HG02884 (cell line): ENCODE data around the gene SYNCRIP.
A peak's percentile ranks its signal among the peaks of the same experiment; 100 is the strongest.
"Not testable (repeated sequence)": the region's sequence is repeated elsewhere in the genome, so short reads cannot be mapped to it uniquely, and the experiment has no call there.

Experiments used
- ATAC-seq: cut with Tn5 transposase; IDR thresholded peaks from one replicate; pipeline ENCODE4 v1.9.1; 2021; ENCODE audit warnings: mild to moderate bottlenecking, moderate library complexity; ENCODE audit not compliant: unreplicated experiment

The SYNCRIP gene

DNA sequence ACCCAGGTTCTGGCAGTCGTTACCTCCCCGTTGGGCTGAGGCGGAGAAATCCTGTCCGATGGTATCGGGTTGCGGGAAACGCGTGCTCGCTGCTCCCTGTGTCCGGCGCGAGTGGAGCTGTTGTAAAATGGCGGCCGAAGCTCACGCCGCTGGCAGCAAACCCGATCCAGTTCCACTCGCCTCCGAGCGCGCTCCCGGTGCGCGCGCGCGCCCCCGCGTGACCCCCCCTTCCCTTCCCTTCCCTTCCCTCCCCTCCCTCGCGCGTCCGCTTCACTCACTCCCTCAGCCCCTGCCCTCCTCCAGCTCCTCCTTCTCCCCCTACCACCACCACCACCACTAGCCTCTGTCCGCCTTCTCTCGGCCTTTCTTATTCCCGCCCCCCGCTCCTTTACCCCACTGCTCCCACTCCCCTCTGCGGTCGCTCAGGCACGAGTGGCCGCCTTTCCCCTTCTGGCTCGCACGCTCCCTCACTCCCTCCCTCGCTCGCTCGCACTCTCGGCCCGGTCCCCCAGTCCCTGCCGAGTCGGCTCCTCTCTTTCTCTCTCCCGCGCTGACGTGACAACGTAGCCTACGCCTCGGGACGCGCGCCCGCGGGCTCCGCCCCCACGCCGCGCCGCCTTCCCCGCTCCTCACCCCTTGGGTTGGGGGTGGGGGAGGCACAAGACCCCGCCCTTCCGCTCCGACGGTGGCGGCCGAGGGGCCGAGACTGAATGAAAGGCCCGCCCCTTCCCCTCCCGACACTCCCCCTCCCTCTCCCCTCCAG lies at the start of gene SYNCRIP:
TSS of gene SYNCRIP (minus strand) at position 113 of the 763 bp plus-strand sequence. CDS start 1,447 bp downstream, outside the sequence.
- peak; percentile 61 for ATAC-seq

DNA sequence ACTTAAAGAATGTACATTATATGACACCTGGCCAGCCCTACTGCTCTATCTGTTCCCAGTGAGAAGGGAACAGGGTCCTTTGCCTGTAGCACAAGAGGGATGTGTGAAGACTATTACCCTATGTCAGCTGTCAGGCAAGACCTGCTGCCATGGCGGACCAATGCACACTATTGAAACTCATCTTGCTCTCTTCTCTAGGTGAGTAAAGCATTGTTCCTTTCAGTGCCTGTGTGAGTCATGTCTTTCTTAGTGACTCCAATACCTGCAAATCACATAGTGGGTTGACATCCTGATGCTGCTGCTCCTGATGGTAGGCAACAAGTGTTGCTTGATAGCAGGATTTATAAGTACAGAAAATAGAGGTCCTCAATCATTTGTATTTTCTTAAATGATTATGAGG lies 48.8 kb upstream of the SYNCRIP start:
- no peak for ATAC-seq

DNA sequence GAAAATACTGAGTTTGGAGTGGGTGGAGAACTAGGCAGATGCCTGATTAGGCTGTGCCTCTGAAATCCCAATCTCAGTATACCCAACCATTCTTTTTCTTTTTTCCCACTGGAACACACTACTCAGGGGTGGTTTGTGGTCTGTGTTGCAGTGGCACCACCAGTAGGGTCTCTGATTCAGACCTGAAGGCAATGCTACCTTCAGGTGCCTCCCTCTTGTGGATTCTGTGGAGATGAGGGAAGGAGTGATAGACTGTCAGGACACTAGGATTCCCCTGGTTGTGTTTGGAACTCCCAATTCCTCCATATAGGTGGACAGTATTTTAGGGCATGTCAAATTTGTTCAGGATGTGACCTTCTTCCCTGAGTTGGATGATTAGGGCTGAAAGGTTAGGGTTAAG lies 47.4 kb upstream of the SYNCRIP start:
- no peak for ATAC-seq

DNA sequence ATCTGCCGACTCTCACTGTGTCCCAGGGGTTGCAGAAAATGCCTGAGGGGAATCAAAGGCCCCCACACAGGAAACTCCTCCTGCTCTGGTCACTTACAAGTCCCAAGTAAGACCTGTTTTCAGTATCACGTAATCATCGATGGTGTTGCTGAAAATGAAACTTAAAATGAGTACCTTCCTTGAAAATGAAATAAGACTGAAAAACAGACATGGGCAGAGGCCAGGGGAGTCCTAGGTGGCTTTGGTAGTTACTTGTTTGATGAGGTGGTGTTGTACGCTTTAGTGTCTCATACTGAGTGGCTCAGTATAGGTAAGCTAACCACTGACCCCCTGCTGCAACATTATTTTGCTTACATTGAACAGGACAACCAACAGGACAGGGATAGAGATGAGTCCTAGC lies 43.0 kb upstream of the SYNCRIP start:
- peak; percentile 91 for ATAC-seq

DNA sequence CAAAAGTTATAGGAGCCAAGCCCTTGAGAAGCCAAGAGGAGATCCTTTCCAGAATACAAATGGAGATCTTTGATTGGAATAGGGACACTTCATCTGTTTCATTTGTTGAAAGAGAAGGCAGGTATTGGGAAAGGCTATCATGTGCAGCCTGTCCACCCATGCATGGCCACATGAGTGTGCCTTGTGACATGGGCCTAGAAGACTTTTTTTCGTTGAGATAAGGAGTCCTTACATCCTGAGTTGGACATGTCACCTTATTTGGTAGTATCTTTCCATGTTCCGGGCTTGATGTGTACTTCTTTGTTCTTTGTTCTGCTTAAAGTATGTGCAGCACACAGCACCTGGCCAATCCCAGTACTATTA lies 42.1 kb upstream of the SYNCRIP start:
- ATAC-seq: no peak

DNA sequence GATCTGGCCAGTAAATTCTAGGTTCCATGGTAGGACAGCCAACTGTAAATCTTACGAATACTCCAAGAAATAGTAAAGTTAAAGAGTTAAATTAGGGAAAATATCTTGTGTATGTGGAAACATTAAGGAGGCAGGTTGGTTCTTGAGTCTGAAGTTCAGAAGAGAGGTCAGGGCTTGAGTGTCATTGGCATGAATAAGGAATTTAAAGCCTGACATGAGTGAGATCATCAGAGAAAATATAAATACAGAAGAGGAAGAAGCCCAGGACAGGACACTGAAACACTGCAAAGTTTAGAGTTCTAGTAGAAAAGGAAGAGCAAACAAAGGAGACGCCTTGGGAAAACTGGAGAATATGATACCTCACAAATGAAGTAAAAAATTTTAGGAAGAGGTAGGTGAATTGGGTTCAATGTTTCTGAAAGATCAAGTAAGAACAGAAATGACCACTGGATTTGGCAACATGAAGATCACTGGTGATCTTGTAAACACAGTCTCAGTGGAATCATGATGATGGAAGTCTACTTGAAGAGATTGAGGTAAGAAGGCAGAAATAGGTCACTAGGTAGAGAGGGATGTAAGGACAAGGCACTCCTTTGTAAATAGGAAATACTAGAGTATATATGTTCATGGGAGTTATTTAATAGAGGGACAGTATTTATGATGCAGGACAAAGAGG lies 41.6 kb upstream of the SYNCRIP start:
- no peak for ATAC-seq

DNA sequence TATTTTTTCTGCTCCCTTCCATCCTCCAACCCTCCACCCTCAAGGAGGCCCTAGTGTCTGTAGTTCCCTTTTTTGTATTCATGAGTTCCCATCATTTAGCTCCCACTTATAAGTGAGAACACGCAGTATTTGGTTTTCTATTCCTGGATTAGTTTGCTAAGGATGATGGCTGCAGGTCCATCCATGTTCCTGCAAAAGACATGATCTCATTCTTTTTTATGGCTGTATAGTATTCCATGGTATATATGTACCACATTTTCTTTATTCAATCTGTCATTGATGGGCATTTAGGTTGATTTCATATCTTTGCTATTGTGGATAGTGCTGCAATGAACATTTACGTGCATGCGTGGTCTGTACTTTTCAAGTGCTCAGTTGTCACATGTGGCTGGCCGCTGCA lies 39.2 kb upstream of the SYNCRIP start:
- ATAC-seq: not testable (repeated sequence)

DNA sequence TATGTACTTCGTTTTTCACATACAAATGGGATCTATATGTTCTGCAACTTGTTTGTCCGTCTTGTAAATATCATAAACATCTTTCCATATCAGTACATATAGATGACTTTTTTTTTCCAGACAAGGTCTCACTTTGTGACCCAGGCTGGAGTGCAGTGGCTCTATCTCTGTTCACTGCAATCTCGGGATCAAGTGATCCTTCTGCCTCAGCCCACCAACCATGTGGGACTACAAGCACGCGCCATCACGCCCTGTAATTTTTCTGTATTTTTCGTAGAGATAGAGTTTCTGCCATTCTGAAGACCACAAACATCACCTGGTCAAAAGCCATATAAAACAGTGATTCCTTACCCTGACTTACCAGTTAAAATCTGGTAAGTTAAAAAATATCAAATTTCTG lies 37.7 kb upstream of the SYNCRIP start:
- ATAC-seq: no peak

DNA sequence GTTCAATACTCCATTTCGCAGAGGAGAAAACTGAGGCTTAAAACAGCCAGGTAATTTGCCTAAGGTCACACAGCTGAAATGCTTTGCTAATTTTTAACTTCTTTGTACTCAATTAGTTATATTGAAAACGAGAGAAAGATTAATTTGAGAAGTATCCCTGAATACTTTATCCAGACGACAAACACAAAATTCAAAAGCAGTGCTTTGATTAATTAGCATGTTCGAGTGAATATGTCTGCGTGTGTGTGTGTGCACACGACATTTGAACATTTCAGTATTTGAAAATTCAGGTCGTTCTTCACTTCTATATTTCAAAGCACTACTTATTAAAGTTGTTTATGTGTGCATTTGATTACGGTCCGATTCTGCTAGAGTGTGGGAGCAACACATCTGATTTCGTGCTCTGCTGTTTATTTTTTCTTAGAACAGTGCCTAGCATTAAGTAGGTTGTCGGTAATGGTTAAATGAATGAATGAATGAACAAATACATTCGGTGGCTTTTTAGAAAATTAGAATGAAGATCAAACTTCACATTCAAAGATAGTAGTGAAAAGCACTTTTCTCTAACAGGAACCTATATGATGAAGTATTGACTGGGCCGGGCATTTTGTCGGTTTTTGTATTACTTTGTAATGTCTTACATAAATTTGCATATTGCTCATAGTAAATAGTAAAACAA lies 36.9 kb upstream of the SYNCRIP start:
- no peak for ATAC-seq

DNA sequence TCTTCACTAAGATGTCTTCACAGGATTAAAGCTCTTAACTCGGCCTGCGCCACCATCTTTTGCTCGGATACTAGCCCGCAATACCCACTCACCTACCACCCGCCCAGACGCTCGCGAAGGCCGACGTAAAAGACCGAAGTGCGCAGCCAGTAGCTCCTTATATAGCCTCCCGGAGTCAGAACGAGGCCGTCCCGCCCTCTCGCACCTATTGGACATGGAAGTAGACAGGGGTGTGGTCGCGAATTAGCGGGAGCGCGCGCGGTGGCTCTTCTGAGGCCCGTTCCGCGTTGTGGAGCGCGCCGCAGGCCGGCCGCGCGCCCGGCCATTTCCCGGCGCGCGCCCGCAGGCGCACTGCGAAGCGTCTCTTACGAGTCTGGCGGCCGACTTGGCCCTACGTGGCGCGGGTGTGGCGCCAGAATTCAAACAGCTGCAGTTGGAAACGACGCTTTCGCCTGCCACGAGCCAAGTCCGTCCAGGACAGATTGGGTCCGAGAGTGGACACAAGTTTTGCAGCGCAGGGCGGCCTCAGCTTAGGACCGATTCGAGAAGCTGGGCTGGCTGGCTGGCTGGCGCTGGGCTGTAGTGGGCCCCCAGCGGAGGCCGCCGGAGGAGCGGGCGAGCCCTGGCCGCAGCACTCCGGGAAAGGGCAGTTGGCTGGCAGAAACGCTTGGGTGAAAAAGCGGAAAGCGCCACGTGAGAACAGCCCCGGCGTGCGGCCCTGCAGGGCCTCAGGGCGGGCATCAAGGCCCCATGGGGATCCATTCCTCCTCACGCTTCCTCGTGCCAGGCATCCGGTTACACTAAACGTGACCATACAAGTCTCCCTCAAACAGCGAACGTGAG lies 36.1 kb upstream of the SYNCRIP start:
- peak; percentile 72 for ATAC-seq

DNA sequence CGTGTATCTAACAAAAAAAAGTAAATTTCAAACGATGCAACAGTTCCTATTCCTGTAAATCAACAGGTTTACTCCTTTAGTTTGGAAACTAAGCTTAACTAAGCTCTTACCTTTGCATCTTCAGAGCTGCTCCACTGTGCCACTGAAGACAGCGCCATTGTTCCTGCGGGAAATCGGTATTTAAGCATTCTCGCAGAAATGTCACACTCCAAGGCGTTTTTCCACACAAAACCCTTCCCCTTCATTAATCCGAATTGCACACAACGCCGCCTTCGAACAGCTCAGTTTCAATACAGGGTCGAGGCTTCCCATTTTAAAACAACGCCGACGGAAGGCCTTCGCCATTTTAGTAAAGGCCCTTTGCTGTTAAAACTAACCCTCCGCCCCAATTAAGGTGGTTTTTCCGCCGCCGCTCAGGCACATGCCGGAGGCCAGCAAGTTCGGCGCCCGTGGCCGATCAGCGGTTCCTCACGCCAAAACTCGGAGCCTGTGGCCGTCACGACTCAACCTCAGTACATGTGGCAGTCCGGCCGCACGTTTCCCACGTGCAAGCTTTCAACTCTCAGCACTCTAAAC lies 35.4 kb upstream of the SYNCRIP start:
- ATAC-seq: no peak

DNA sequence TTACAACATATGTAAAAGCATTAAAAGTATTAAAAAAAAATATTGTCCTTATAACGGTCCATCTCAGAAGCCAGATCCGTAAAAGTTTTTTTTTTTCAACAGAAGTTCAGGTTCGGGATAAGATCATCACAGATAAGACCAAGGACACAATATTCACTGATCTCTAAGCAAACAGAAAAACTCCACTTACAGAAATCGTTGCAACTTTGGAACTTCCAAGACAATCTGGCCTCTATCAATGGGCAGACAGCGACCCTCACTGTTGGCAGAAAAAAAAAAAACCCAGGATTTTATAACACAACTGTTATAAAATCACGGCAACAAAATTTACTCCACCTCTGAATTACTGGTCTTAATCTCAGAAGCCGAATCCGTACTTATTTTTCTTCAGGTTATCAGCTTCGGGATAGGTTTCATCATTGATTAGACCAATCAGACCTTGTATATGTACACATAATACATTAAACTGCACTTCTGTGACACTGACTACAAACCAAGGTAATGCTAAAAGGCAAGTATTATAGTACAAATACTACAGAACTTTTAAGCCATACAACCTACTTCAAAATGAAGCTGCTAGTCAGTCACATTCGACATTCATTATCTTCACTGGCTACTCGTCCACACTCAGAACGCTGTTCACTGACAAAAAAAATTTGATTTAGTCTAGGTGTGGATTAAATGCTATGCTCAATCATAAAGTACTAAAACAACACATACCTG lies 34.7 kb upstream of the SYNCRIP start:
- ATAC-seq: no peak

DNA sequence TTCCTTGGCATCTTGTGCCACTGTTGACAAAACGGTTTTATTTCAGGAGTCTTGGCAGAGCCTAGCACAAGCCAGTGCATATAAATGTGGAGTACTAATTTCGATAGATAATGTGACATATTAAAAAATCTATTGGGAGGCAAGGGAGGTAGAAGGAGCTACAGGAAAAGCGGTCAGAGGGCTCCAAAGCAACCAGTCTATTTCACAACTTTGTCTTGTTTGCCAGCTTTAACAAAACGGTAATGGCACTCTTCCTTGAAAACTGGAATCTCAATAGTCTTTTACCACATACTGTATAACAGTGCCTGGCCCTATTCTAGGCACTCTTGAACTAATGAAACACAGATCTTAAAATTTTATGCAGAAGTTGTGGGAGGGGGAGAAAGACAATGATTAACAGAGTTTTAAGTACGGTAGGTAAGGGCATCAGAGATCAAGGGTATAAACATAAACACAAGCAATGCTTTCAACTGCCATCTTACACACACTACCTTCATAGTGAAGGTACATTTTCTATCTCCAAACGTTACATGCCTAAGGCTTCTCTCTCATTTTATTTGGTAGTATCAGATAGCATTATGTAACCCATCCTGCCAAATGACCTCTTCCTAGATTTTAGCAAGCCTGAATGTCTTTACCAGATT lies 33.5 kb upstream of the SYNCRIP start:
- ATAC-seq: no peak

DNA sequence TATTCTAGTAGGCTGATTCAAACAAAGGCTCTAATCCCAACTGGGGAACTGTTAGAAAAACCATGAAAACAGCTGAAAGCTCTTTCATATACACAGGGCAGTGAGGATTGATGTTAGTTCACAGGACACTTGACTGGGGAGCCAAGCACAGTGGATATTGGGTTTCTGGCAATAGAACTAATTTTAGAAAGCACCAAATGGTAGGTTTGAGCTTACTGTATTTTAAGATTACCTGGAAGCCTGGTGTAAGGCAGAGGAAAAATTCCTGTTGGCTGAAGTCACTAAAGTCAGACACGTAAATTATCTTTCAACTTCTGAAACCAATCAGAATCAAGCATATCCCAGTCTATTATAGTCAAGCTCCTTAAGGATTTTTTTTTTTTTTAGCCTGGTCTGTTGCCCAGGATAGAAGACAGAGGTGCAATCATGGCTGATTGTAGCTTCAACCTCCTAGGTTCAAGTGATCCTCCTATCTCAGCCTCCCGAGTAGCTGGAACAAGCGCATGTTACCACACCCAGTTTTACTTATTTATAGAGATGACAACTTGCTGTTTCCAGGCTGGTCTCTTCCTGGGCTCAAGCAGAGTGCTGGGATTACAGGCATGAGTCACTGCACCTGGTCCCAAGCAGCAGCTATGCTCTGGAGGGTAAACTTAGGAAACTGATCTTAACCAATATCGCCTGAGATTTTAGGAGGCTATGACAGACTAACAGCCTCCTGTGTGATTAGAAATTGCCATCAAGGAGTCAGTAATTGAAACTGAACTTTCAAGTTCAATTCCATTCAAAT lies 32.5 kb upstream of the SYNCRIP start:
- no peak for ATAC-seq

DNA sequence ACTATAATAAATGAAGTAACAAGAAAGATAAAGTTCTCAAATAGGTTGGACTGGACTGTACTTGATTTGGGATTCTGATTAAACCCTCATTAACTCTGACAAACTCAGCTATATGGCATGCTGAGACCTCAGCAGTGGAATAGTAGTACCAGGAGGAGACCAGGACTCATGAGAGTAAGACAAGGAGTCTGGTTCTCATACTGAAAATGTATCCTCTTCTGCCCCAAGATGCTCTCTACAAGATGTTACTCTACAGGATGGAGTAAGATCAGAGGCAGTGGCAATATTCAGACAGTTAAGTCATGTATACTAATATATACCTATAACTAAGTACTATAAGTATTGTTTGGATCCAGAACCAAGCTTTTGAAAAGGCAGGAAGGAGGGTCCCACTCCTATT lies 31.9 kb upstream of the SYNCRIP start:
- ATAC-seq: no peak

DNA sequence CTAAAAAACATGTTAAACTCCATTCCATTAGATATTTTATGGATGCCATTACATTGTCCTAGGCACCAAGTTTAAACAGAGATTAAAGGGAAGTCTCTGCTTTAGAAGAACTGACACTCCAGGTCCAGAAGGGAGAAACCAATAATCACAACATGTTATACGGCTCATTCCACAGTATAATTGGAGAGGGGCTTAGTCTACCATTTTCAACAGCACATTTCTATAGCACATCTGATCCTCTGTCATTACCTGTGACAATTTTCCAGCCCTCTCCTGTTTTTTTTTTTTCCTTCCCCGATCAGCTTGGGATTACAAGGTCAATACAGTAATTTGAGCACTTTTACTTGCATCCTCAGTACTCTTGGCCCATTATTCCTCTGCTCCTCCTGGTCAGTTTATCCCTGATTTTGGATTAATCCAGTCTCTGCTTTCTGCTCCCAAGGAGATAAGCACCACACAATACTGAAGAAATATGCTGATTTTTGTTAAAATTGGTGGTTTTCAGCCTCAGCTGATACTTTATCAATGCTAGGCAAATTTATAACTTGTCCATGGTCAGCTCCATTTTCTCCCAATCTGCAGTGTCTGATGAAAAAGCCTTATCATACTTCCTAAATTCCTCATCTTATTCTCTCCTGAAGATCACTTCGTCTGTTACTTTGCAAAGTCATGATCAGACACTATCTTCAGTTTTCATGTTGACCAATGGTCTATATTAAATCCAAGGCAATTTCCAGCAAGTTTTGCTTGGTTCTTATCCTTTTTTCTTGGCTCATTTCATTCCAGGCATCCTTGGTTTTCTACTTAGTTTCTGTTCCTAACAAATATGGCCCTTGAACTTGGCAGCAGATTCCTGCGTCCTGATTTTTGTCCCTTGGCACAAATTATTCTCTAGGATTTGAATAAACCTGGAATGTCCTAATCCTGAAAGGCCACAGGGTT lies 30.8 kb upstream of the SYNCRIP start:
- ATAC-seq: no peak

DNA sequence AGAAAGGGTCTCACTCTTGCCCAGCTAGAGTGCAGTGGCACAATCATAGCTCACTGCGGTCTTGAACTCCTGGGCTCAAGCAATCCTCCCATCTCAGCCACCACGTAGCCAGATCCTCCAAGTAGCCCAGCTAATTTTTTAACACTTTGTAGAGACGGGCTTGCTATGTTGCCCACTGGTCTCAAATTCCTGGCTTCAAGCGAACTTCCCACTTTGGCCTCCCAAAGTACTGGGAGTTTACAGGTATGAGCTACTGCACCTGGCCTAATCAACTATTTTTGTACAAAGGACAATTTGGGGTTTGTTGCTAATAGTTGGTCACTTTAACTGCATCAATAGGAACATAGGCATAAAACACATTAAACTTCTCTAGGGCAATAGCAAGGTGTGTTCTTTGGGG lies 29.9 kb upstream of the SYNCRIP start:
- no peak for ATAC-seq

DNA sequence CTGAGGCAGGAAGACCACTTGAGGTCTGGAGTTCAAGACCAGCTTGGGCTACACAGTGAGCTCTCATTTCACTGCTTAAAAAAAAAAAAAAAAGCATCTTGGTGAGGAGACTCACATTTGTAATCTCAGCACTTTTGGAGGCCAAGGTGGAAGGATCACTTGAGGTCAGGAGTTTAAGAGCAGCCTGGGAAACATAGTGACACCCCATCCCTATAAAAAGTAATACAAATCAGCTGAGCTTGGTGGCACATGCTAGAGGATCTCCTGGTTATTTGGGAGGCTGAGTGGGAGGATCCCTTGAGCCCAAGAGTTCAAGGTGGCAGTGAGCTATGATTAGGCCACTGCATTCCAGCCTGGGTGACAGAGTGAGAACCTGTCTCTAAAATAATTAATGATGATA lies 29.4 kb upstream of the SYNCRIP start:
- ATAC-seq: no peak
